Mesenchymal stem cell (in vitro differentiated cells and primary cell): ENCODE results near the gene DRAP1.

Experiments used
- DNase-seq: peaks from one replicate; pipeline ENCODE4 v3.0.0-alpha.2; 2013
- H2AFZ ChIP-seq: one replicate; pipeline ENCODE4 v1.6.1; 2013; ENCODE audit warnings: low read depth, mild to moderate bottlenecking, control low read depth, inconsistent platforms, low read length, moderate library complexity
- H2AK5ac ChIP-seq: 2 replicates; pipeline ENCODE4 v1.6.1; 2013; ENCODE audit warnings: low read length, moderate library complexity, mild to moderate bottlenecking, inconsistent platforms; ENCODE audit not compliant: severe bottlenecking
- H2BK120ac ChIP-seq: one replicate; pipeline ENCODE4 v1.6.1; 2013; ENCODE audit warnings: low read depth, mild to moderate bottlenecking, inconsistent platforms, low read length, moderate library complexity
- H2BK12ac ChIP-seq, 2 experiments: one replicate each; pipeline ENCODE4 v1.6.1; 2013; ENCODE audit warnings: inconsistent platforms in 2 of 2, low read length in 2 of 2, mild to moderate bottlenecking in 2 of 2, moderate library complexity in 2 of 2, control low read depth in 1 of 2
- H2BK15ac ChIP-seq: one replicate; pipeline ENCODE4 v1.6.1; 2013; ENCODE audit warnings: mild to moderate bottlenecking, low read depth, inconsistent platforms; ENCODE audit not compliant: poor library complexity, severe bottlenecking
- H2BK5ac ChIP-seq: 2 replicates; pipeline ENCODE4 v1.6.1; 2013; ENCODE audit warnings: low read depth, mild to moderate bottlenecking, low read length, control low read depth, inconsistent platforms; ENCODE audit not compliant: poor library complexity, severe bottlenecking
- H3K14ac ChIP-seq, 2 experiments: one replicate each; pipeline ENCODE4 v1.6.1; 2013; ENCODE audit warnings: inconsistent platforms in 2 of 2, low read length in 2 of 2, control low read depth in 1 of 2, mild to moderate bottlenecking in 1 of 2, moderate library complexity in 1 of 2
- H3K18ac ChIP-seq, 2 experiments: one replicate each; pipeline ENCODE4 v1.6.1; 2013; ENCODE audit warnings: inconsistent platforms in 2 of 2, low read length in 2 of 2, control low read depth in 1 of 2, low read depth in 1 of 2, mild to moderate bottlenecking in 1 of 2
- H3K23ac ChIP-seq, 2 experiments: one replicate each; pipeline ENCODE4 v1.6.1; 2013; ENCODE audit warnings: inconsistent platforms in 2 of 2, low read length in 2 of 2, mild to moderate bottlenecking in 2 of 2, moderate library complexity in 2 of 2, control low read depth in 1 of 2
- H3K27ac ChIP-seq: 2 replicates; pipeline ENCODE4 v1.5.1; 2013; ENCODE audit warnings: mild to moderate bottlenecking, moderate library complexity, low read length, control low read depth, inconsistent platforms; ENCODE audit not compliant: poor library complexity, severe bottlenecking
- H3K27me3 ChIP-seq, 2 experiments: 2 replicates each; pipeline versions ENCODE4 v1.6.1 to v1.7.0; 2013; ENCODE audit warnings: low read length in 2 of 2, mild to moderate bottlenecking in 2 of 2, moderate library complexity in 2 of 2, control low read depth in 1 of 2, inconsistent platforms in 1 of 2; ENCODE audit not compliant: control insufficient read depth in 1 of 2, insufficient read depth in 1 of 2
- H3K36me3 ChIP-seq, 2 experiments: 2 replicates each; pipeline versions ENCODE4 v1.6.1 to v1.7.0; 2013; ENCODE audit warnings: low read length in 2 of 2, control low read depth in 1 of 2, inconsistent platforms in 1 of 2, low read depth in 1 of 2, mild to moderate bottlenecking in 1 of 2; ENCODE audit not compliant: insufficient read depth in 2 of 2, control insufficient read depth in 1 of 2
- H3K4ac ChIP-seq, 2 experiments: one replicate each; pipeline ENCODE4 v1.6.1; 2013; ENCODE audit warnings: inconsistent platforms in 2 of 2, low read length in 2 of 2, mild to moderate bottlenecking in 2 of 2, moderate library complexity in 2 of 2, control low read depth in 1 of 2, low read depth in 1 of 2
- H3K4me1 ChIP-seq: 2 replicates; pipeline ENCODE4 v1.6.1; 2013; ENCODE audit warnings: low read depth, low read length, control low read depth; ENCODE audit not compliant: control insufficient read depth, insufficient read depth
- H3K4me2 ChIP-seq: 2 replicates; pipeline ENCODE4 v1.6.1; 2013; ENCODE audit warnings: low read length, mild to moderate bottlenecking, inconsistent platforms; ENCODE audit not compliant: poor library complexity, severe bottlenecking
- H3K4me3 ChIP-seq, 2 experiments: 2 replicates each; pipeline versions ENCODE4 v1.5.1 to v1.7.0; 2013; ENCODE audit warnings: low read length in 2 of 2, mild to moderate bottlenecking in 2 of 2, control low read depth in 1 of 2, low read depth in 1 of 2; ENCODE audit not compliant: insufficient read depth in 1 of 2
- H3K79me1 ChIP-seq: replicated peaks from 2 replicates; pipeline ENCODE4 v1.6.1; 2013; ENCODE audit warnings: mild to moderate bottlenecking, control low read depth, low read length, inconsistent platforms; ENCODE audit not compliant: poor library complexity, severe bottlenecking
- H3K9ac ChIP-seq: 2 replicates; pipeline ENCODE4 v1.7.0; 2013; ENCODE audit warnings: mild to moderate bottlenecking, low read length, moderate library complexity
- H3K9me3 ChIP-seq: 2 replicates; pipeline ENCODE4 v1.7.0; 2013; ENCODE audit warnings: mild to moderate bottlenecking, low read length; ENCODE audit not compliant: control insufficient read depth
- H4K8ac ChIP-seq: one replicate; pipeline ENCODE4 v1.6.1; 2013; ENCODE audit warnings: inconsistent platforms, mild to moderate bottlenecking, low read length, moderate library complexity
- H4K91ac ChIP-seq: one replicate; pipeline ENCODE4 v1.6.1; 2013; ENCODE audit warnings: mild to moderate bottlenecking, low read length, inconsistent platforms
- WGBS: methylation state at CpG from one replicate; pipeline ENCODE4 v1.1.7; 2013; ENCODE audit warnings: mixed read lengths; 5-methylcytosine and 5-hydroxymethylcytosine counted together

The DRAP1 gene

GRCh38 chr11:65942531-65942930 is 23.3 kb downstream of the DRAP1 start:
- DNase-seq: no peak
- H2AFZ ChIP-seq: no peak overlapping the region
- no peak overlapping the region for H3K27ac ChIP-seq
- H3K23ac ChIP-seq: no peak overlapping the region
- H3K4me2 ChIP-seq: no peak overlapping the region
- H3K18ac ChIP-seq: no peak overlapping the region
- H4K8ac ChIP-seq: no peak overlapping the region
- H3K4me3 ChIP-seq: no peak overlapping the region
- no peak overlapping the region for H2BK120ac ChIP-seq
- H2BK12ac ChIP-seq: no peak overlapping the region
- no peaks in the 10 kb centered on the region for H3K36me3 ChIP-seq
- H3K14ac ChIP-seq: no peak overlapping the region
- 87% methylated on average over 7 of the region's 7 CpGs for WGBS
- no peak overlapping the region for H3K9ac ChIP-seq
- H2BK15ac ChIP-seq: no peak overlapping the region
- H2AK5ac ChIP-seq: no peak overlapping the region
- no peak overlapping the region for H2BK5ac ChIP-seq
- H3K4me1 ChIP-seq: peaks cover 2% of the 10 kb centered on the region
- no peak overlapping the region for H3K4ac ChIP-seq
- no peaks in the 10 kb centered on the region for H3K79me1 ChIP-seq
- H4K91ac ChIP-seq: no peak overlapping the region
- H3K9me3 ChIP-seq: no peaks in the 10 kb centered on the region
- H3K27me3 ChIP-seq: peaks cover 0 to 9% of the 10 kb centered on the region in 2 experiments

- H3K79me1 ChIP-seq: no peaks in the 10 kb centered on the region
- H4K8ac ChIP-seq: no peak overlapping the region
- H2BK15ac ChIP-seq: no peak overlapping the region
- H3K18ac ChIP-seq: no peak overlapping the region
- H3K4ac ChIP-seq: no peak overlapping the region
- no peak overlapping the region for H3K27ac ChIP-seq
- H2BK120ac ChIP-seq: no peak overlapping the region
- H3K4me3 ChIP-seq: no peak overlapping the region
- H2AK5ac ChIP-seq: no peak overlapping the region
- H3K4me2 ChIP-seq: no peak overlapping the region
- H2BK12ac ChIP-seq: no peak overlapping the region
- H2AFZ ChIP-seq: no peak overlapping the region
- H3K9ac ChIP-seq: no peak overlapping the region
- no peaks in the 10 kb centered on the region for H3K36me3 ChIP-seq
- 95% methylated on average over 7 of the region's 8 CpGs for WGBS
- H4K91ac ChIP-seq: no peak overlapping the region
- H2BK5ac ChIP-seq: no peak overlapping the region
- no peaks in the 10 kb centered on the region for H3K9me3 ChIP-seq
- no peak overlapping the region for H3K23ac ChIP-seq
- peaks cover 2% of the 10 kb centered on the region for H3K4me1 ChIP-seq
- H3K27me3 ChIP-seq: peaks cover 0 to 13% of the 10 kb centered on the region in 2 experiments
- DNase-seq: no peak
- H3K14ac ChIP-seq: no peak overlapping the region
Observed at GRCh38 chr11:65944191-65944590, 25.0 kb downstream of the DRAP1 start.

DNA sequence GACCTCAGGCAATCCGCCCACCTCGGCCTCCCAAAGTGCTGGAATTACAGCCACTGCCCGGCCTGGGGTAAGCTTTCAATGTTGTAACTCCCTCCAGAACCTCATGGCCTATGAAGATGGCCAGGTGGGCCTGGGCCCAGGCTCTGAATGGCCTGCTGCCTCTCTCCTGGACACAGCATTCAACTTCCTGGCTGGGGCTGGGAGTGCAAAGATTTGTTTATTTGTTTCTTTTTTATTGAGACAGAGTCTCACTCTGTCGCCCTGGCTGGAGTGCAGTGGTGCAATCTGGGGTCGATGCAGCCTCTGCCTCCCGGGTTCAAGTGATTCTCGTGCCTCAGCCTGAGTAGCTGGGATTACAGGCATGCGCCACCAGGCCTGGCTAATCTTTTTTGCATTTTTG is 25.5 kb downstream of the DRAP1 start:
- DNase-seq: no peak
- H3K9me3 ChIP-seq: no peaks in the 10 kb centered on the region
- H3K4me2 ChIP-seq: no peak overlapping the region
- no peak overlapping the region for H3K4me3 ChIP-seq
- no peak overlapping the region for H4K91ac ChIP-seq
- no peak overlapping the region for H2AK5ac ChIP-seq
- no peak overlapping the region for H2AFZ ChIP-seq
- H2BK120ac ChIP-seq: no peak overlapping the region
- H3K18ac ChIP-seq: no peak overlapping the region
- no peak overlapping the region for H4K8ac ChIP-seq
- H3K27me3 ChIP-seq: peaks cover 0 to 13% of the 10 kb centered on the region in 2 experiments
- no peak overlapping the region for H3K4ac ChIP-seq
- no peak overlapping the region for H3K9ac ChIP-seq
- no peak overlapping the region for H2BK5ac ChIP-seq
- 64% methylated on average over 8 of the region's 8 CpGs for WGBS
- no peaks in the 10 kb centered on the region for H3K79me1 ChIP-seq
- H2BK12ac ChIP-seq: no peak overlapping the region
- H2BK15ac ChIP-seq: no peak overlapping the region
- no peak overlapping the region for H3K14ac ChIP-seq
- no peak overlapping the region for H3K23ac ChIP-seq
- no peak overlapping the region for H3K27ac ChIP-seq
- peaks cover 2% of the 10 kb centered on the region for H3K4me1 ChIP-seq
- H3K36me3 ChIP-seq: no peaks in the 10 kb centered on the region

DNA sequence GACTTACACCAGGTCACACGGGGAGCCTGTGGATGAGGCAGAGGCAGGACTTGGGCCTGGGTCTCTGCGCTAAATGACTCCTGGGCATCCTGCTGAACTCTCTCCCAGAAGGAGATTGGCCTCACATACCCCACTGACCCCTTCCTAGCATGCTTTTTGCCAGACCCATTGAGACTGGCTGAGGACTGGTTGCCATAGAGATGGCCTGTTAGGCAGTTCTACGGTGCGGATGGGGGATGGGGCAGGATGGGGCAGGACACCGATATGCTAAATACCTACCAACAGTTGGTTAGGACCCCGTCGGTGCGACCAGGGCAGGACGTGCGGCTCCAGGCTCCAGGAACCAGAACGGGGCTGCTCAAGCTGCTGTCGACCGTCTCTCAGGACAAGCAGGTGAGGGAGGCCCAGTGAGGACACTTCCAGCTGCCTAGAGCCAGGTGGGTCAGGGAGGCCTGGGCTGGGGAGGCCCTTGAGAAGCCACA is 26.2 kb downstream of the DRAP1 start, which contains the start of gene TSGA10IP:
TSS of gene TSGA10IP (plus strand) at position 51 of the 482 bp plus-strand sequence. CDS start at position 247, 196 bp downstream.
- Histone ChIP-seq H3K4me3 (no peak within 1 kb of the TSS), H2BK15ac (no peak within 1 kb of the TSS), H2AFZ (no peak within 1 kb of the TSS), H3K27me3 (peaks cover 0 to 13% of the 10 kb centered on the region in 2 experiments), H3K79me1 (no peaks in the 10 kb centered on the region), H3K4me2 (no peak within 1 kb of the TSS), H3K18ac (no peak within 1 kb of the TSS), H4K91ac (no peak within 1 kb of the TSS), H3K9ac (no peak within 1 kb of the TSS), H3K14ac (no peak within 1 kb of the TSS), H2AK5ac (no peak within 1 kb of the TSS), H3K23ac (peak within 1 kb of the TSS in 1 of 2 experiments; percentile 9), H2BK120ac (no peak within 1 kb of the TSS), H3K4ac (no peak within 1 kb of the TSS), H3K9me3 (no peaks in the 10 kb centered on the region), H2BK5ac (no peak within 1 kb of the TSS), H2BK12ac (no peak within 1 kb of the TSS), H4K8ac (no peak within 1 kb of the TSS), H3K36me3 (no peaks in the 10 kb centered on the region), H3K27ac (no peak within 1 kb of the TSS), H3K4me1 (peaks cover 2% of the 10 kb centered on the region)
- no peak for DNase-seq
- 45% methylated on average over 13 of the region's 13 CpGs for WGBS
